ENCODE results near the gene SCARF1.

- TF ChIP-seq CTCF (IDR thresholded peaks at IDR 0.05 in 8 of 11, conservative IDR thresholded peaks at IDR 0.05 in 3 of 11) (no peak), POLR2AphosphoS5 (IDR thresholded peaks at IDR 0.05) (no peak)
Observed at GRCh38 chr17:1607971-1608320, 37.6 kb downstream of the SCARF1 start.
